GM10266 (cell line): ENCODE measurements around the gene EBF4.

Experiments used
- DNase-seq: peaks from one replicate; pipeline ENCODE4 v3.0.0; 2012; ENCODE audit errors: extremely low spot score
- CTCF ChIP-seq: IDR thresholded peaks from 2 replicates; pipeline ENCODE4 v1.5.1; 2012; ENCODE audit warnings: mild to moderate bottlenecking, low read depth; ENCODE audit not compliant: control insufficient read depth, insufficient read depth; ENCODE audit errors: missing control alignments

Gene EBF4

DNA sequence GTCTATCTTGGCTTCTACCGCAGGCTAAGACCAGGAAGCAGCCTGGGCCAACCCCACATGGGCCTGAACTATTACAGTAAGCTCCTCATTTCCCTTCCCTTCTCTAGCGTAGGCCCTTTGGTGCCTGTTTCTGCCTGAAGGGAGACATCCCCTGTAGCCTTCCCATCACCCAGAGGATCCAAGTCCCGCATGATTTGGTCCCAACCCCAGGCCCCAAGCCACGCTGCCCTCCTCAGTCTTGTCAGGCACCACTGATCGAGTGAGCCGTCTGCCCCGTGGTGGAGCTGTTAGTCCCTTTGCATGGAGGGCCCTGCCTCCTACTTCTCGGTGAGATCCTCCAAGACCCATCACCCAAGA lies 46.4 kb downstream of the EBF4 start:
- no peak for TF ChIP-seq CTCF
- DNase-seq = no peak

- DNase-seq = no peak
- TF ChIP-seq CTCF = no peak
Observed at GRCh38 chr20:2740702-2741101, 48.1 kb downstream of the EBF4 start.

- no peak for DNase-seq
- TF ChIP-seq CTCF = no peak
Observed at GRCh38 chr20:2741463-2741862, 48.9 kb downstream of the EBF4 start.

GRCh38 chr20:2741881-2742280 lies 49.3 kb downstream of the EBF4 start:
- DNase-seq = no peak
- TF ChIP-seq CTCF = no peak

DNA sequence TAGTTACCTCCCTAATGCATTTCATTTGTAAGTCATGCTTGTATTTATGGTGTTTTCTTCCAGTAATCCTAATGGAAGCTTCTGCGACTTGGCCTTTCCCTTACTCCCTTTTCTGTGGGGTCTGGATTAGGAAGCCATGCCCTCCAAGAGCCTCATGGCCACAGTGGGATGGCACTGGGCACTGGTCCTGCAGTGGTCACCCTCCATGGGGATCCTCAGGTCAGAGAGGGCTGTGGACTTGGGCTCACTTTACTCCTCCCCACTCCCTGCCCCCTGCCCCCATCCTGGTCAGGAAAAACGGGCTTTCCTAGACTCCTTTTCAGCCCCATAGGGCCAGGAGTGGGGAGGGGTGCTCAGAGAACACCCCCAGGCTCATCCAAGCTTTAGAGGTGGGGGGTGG lies 49.9 kb downstream of the EBF4 start:
- TF ChIP-seq CTCF = no peak

DNA sequence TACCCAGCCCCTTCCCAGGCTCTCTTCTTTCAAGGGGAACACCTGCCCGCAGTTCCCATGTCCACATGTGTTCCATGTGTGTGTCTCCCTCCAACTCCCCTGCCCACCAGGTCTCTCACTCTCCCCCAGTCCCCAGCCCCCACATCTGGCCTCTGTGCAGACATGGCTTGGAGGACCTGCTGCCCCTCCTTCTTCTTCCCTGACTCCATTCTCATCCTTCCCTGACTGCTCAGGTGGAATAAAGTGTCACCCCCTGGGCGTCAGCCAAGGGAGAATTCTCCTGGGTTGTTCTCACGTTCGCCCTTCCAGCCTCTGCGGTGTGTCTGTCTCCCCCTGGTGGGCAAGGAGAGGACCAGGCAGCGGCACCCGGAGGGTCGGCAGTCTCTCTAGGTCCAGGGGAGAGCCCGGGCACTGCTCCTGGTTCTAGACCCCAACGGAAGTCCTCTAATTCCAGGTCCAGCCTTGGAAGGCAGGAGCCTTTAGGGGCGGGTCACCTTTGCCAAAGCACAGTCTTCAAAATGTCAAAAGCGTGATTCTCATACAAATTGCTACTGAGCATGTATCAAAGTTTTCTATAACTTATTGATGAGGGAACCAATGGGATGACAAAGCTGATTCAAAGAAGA lies 50.5 kb downstream of the EBF4 start:
- DNase-seq = peak; percentile 82
- TF ChIP-seq CTCF = peak; percentile 89

More for the DNA sequence above, 49.9 kb downstream of the EBF4 start:
- peak; percentile 8 for DNase-seq

GRCh38 chr20:2745060-2745910 lies 52.7 kb downstream of the EBF4 start:
- DNase-seq = no peak
- TF ChIP-seq CTCF = no peak
